Left renal pelvis (tissue), 4 donors: Measurements from ENCODE around the gene RPS6KA6. TPM values are rescaled to one million over a fixed set of nuclear protein-coding genes. Genes with fewer than 3 reads are reported as not detected.

ENCODE experiments used
- DNase-seq, 4 donors: peaks; one replicate each; pipeline ENCODE4 v3.0.0-alpha.2; 2013; ENCODE audit warnings: low read depth in 4 of 4, low spot score in 3 of 4
- polyA plus RNA-seq, 4 donors: library from polyadenylated mRNA; unstranded; fragments of 120-200 nt; gene quantifications; one replicate each; pipeline ENCODE4 v1.2.1, GENCODE V29; 2013; ENCODE audit not compliant: insufficient read length in 4 of 4

Gene RPS6KA6
- 10 to 100 TPM in 3 of 4 donors, 1 to 10 TPM in 1; 8.1 to 20.7 (median 18.6) TPM for polyA plus RNA-seq

DNA sequence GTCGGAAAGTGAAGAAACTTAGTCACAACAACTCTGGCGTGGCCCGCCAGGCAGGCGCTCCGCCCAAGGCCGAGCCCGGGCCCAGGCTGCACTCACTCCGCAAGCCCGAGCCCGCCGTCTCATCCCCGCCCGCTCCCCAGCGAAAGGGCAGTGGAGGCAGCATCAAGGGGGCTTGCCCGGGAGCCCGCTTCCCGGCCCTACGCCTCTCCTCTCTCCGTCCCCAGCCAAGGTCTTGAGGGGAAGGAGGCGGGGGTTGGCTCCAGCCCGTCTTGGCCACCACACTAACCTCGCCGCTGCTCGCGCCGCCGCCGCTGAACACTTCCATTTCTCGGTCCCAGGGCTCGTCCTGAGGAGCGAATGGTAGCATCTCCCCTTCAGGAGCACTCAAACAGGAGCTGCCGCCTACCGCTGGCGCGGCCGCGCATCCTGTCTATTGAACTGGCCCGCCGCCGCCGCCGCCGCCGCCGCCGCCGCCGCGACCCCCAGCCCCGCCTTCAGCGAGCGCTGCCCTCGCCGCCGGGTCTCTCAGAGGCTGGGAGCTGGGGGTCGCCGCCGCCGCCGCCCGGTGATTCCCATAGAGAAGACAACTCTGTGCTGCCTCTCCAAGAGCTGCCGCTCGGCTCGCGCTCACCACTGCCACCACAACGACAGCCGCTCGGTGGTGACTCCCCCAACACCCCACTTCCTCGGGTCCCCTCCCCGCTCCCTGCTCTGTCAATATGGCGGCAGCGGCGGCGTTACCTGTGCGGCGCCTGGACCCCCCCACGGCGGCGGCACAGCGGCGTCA is at the start of gene RPS6KA6:
Gene RPS6KA6, minus strand, starts transcription at position 667 of the 787 bp plus-strand sequence. Its CDS starts 300 bp downstream, at position 367.
- DNase-seq, result peak; percentile 8 to 14 (median 11)

DNA sequence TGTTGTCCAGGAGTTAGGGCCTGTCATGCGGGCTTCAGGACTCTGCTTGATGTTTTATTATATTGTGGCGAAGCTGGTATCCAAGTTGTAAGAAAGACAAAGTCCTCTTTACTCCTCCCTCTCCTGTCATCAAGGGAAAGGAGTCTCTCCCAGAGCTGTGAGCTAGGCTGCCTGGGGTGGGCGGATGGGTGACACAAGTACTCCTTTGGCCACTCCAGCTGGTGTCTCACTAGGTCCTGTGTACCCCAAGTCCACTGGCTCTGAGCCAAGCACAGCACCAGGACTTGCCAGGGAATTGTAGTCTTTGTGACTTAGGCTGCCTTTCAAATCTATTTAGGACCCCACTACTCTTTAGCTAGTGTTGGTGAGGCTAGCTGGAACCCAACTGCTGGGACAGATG is 36.7 kb upstream of the RPS6KA6 start:
- no peak for DNase-seq

DNA sequence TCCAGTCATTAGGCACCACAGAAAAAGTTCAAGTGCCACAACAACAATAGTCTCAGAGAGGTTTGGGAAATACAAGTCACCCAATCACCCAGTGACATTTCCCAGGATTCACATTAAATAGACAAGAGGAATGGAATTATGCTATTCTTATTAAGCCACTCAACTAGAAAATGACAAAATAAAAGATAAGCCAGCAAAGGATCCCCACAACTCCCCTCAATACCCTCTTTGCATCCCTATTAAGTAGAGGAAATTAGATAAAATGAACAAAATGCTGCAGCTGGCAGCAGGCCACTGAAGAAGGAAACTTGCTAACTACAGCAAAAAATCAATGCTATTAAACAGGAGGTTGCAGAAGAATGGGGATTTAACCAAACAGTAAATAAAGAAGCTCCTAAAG is 35.3 kb upstream of the RPS6KA6 start:
- DNase-seq, result no peak

DNA sequence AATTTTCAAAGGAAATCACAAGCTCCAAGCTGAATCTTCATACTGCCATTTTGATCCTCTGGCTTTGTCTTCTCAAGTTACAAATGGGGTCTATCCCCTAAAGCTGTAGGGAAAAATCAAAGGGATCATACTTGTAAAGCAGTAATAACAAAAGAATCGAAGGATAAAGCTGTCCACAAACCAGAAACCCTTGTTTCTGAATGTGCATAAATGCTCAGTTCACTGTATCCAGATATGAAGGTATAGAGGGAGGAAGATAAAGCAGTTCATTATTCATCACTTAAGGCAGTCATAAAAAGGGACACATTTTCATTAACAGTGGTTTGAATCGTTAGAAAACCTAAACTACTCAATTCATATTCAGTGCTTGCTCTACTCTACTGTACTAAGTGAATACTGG is 33.2 kb upstream of the RPS6KA6 start:
- DNase-seq, result no peak

DNA sequence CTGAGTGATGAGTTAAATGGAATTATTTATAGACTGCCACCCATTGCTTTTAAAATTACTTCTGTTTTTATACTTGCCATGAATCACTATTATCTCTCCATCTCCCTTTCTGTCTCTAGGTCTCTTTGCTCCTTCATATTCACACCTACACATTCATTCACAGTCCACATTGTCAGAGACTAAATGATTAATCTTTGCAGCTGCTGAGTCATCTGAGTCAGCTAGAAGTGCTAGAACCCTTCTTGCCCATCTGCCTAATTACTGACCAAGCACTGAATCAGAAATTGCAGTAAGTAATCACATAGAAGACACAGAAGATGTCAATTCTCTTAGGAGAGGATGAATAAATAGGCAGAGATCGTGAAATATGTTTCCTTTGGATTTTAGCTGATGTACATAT is 31.6 kb upstream of the RPS6KA6 start:
- no peak for DNase-seq

DNA sequence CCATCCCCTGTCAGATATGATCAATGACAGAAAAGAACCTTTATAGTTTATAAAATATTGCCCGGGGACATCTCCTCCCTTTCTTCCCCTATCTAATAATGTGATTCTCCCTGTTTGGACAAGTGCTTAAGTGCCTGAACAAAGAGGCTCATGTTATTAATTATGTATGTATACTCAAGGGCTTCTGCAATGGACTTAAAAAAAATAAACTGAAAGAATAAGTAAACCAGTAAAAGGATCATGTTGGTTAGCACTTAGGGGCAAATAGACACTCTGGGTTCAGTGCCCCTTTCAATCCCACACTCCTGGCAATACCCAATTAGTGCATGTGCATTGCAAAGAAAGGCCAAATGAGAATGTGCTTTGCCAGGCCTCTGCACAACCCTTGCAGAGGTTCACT is 30.7 kb upstream of the RPS6KA6 start:
- DNase-seq, result no peak

- DNase-seq, result no peak
Measured at GRCh38 chrX:84216881-84217280, 28.9 kb upstream of the RPS6KA6 start.

DNA sequence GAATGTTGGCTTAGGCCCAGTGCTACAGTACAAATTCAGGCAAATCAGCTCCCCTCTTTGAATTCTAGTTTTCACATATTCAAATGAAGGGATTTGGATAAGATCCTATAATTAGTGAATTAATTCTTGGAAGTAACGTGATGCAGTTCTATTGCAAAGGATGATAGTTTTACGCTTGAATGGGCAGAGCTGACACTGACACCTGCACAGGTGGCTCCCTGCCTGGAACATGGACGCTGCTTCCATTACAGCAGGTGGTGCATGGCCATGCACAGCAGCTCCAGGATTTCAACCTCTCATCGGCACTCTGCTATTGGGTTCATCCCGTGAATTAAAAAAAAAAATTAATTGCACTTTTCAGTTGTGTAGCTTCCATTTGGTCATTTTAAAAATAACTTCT is 28.4 kb upstream of the RPS6KA6 start:
- no peak for DNase-seq

DNA sequence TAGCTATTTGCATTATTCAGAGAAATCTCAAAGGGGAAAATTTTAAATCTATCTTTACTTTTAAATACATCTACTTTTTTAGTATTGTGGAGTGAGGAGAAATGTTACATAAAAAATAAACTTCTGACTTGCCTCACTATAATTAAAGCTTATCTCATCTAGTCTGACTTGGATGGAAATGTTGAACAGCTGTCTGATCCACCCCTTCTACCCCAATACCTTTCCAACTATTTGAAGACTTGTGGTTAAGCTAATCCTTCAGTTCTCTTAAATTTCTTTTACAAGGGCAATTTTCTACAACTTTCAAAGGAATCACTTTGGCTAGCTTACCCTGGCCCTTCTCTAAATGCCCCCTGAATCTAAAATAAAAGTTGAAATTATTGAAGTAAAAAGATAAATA is 17.3 kb upstream of the RPS6KA6 start:
- no peak for DNase-seq

DNA sequence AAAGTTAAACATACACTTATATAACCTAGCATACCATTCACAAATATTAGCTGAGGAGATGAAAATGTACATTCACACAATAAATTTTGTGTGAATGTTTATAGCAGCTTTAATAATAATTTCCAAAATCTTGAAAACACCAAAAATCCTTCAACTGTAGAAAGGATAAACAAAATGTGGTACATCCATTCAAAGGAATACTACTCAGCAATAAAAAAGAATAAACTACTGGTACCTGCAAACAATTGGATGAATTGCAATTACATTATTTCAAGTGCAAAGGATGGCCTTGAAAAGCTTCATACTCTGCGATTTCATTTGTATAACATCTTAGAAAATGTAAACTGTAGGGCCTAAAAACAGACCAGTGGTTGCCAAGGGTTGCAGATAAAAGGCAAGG is 11.7 kb upstream of the RPS6KA6 start:
- DNase-seq, result no peak

GRCh38 chrX:84197550-84197949 is 9.6 kb upstream of the RPS6KA6 start:
- DNase-seq, result no peak

DNA sequence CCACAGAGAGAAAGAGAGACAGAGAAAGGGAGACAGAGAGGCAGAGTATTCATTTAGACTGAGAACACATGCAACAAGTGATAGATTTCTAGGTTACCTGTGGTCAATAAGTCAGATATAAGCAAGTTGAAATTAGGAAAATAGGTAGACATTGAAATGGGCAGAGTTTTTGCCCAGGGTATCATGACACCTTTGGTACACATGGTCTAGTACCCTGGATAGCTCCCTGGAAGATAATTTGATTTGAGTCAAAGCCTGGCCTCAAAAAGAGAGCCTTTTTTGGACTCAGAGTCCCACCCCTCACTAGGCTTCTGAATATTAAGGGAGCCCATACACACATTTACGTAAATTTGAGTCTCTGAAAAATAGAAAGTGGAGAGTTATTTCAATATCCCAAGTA is 4.0 kb upstream of the RPS6KA6 start:
- DNase-seq, result no peak

DNA sequence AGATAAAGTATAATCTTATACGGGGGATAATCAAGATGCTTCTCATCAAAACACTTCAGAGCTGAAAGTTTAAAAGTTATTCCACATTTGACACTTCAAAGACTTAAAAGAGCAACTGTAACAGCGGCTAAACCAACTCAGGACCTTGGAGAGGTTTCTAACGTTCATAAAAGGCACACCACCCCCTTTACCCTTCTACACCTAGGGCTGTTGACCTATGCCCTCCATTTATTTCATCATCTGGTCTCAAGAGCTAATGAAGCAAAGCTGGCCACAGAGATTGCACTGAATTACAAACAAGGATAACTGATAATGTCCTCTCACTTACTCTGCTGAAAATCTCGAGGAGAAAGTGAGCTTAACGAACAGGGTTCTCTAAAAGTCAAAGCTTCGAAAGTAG is 1.1 kb upstream of the RPS6KA6 start:
- no peak for DNase-seq

DNA sequence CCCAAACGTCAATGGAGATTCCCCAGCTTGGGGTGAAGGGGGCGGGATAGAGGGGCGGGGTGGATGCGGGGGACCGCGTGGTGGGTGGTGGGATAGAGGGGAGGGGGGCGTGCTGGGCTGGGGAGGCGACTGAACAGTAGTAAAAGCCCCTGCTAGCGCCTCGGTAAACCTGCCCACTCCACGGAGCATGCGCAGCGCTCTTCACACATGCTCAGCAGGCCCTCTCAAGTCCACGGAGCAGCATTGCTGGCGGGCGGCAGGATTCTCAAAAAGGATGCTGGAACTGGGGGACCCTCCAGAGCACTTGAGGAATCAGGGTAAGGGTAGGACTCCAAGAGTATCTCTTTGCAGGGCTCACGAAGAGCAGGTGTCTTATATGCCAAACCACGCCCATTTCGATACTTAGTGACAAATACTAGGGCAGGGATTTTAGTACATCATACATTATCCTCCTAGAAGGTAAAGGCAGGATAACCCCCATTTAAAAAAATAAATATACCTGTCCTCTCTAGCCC is 378 bp upstream of the RPS6KA6 start:
- DNase-seq, result peak; percentile 33 to 57 (median 51)

- peak in 2 of 4 donors; percentile 0 to 19 for DNase-seq
Measured at GRCh38 chrX:84186603-84187532, 1.1 kb downstream of the RPS6KA6 start.

DNA sequence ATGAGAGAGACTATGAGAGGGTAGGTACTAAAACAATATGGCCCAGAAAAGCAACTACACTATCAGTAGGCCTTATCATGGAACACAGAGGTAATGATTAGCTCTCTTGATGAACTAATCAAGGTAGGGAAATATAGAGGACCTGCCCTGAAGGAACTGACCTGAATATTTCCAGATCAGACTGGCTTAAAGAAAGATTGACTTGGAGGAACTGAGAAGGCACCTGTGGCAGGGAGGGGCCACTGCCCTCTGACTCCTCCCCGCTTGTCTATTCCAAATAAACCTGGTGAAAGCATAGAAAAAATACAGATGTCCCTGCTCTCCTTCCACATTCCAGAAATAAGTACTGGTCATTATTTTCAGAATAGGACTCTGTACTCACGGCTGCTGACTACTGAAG is 5.5 kb downstream of the RPS6KA6 start:
- no peak for DNase-seq

DNA sequence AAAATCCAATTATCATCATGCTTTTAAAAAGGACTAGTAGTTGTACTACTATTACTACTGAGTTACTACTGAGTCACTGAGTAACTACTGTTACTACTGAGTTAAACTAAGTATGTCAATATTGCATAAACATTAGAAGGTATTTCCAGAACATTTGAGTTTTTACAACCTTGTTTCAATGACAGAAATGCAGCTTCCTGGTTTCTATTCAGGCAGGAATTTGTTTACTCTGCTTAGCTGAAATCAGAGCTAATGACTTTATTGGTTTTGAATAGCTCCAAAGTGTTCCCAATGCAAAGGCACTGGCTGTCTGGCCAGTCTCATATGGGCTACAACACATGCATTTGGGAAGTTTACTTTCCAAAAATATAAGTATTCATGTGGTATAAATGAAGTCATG is 12.0 kb downstream of the RPS6KA6 start:
- DNase-seq, result no peak

GRCh38 chrX:84175274-84175673 is 12.7 kb downstream of the RPS6KA6 start:
- DNase-seq, result no peak

GRCh38 chrX:84174348-84174747 is 13.7 kb downstream of the RPS6KA6 start:
- no peak for DNase-seq

DNA sequence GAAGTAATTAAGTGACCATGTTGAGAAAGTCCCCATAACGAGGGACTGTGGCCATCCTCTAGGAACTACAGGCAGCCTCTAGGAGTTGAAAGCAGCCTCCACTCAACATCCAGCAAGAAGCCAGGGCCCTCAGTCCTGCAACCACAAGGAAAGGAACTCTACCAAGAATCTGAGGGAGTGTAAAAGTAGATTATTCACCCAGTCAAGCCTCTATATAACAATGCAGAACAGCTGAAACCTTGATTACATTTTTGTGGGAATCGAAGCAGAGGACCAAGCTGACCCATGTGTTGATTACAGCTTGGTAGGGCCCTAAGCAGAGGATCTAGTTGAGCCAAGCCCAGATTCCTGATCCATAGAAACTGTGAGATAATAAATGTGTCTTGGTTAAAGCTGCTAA is 17.1 kb downstream of the RPS6KA6 start:
- no peak for DNase-seq

GRCh38 chrX:84168574-84168973 is 19.4 kb downstream of the RPS6KA6 start:
- no peak for DNase-seq
